Astrocyte (in vitro differentiated cells and primary cell): ENCODE measurements around the gene INSRR. TPM values are rescaled to one million over a fixed set of nuclear protein-coding genes. Genes with fewer than 3 reads are reported as not detected.

Experiments
- DNase-seq: peaks from one replicate; pipeline ENCODE4 v3.0.0-alpha.2; 2010; ENCODE audit warnings: low read depth
- FAIRE-seq: peaks from 2 replicates; lab custom pipeline; 2011; peaks lifted over from hg19 to GRCh38; lab: Jason Lieb, UNC
- H2AFZ ChIP-seq: 2 replicates; pipeline ENCODE4 v1.6.0; 2012; ENCODE audit warnings: low read depth, low read length, inconsistent platforms
- H3K27ac ChIP-seq: 2 replicates; pipeline ENCODE4 v1.5.1; 2011; ENCODE audit warnings: low read depth, low read length, inconsistent platforms
- H3K27me3 ChIP-seq: 2 replicates; pipeline ENCODE4 v1.6.0; 2011; ENCODE audit warnings: low read length, inconsistent platforms; ENCODE audit not compliant: insufficient read depth
- H3K36me3 ChIP-seq: 2 replicates; pipeline ENCODE4 v1.5.1; 2011; ENCODE audit warnings: low read length, inconsistent platforms; ENCODE audit not compliant: insufficient read depth
- H3K4me1 ChIP-seq: 2 replicates; pipeline ENCODE4 v1.5.1; 2011; ENCODE audit warnings: low read length, inconsistent platforms; ENCODE audit not compliant: insufficient read depth
- H3K4me2 ChIP-seq: 2 replicates; pipeline ENCODE4 v1.6.0; 2012; ENCODE audit warnings: low read length, inconsistent platforms
- H3K4me3 ChIP-seq: 2 replicates; pipeline ENCODE4 v1.5.1; 2011; ENCODE audit warnings: low read depth, mild to moderate bottlenecking, low read length, inconsistent platforms; ENCODE audit not compliant: insufficient read depth
- H3K79me2 ChIP-seq: 2 replicates; pipeline ENCODE4 v1.6.0; 2012; ENCODE audit warnings: mild to moderate bottlenecking, low read length, inconsistent platforms; ENCODE audit not compliant: insufficient read depth
- H3K9ac ChIP-seq: 2 replicates; pipeline ENCODE4 v1.6.0; 2012; ENCODE audit warnings: mild to moderate bottlenecking, low read length, inconsistent platforms
- H3K9me3 ChIP-seq: 2 replicates; pipeline ENCODE4 v1.5.1; 2012; ENCODE audit warnings: low read depth, mild to moderate bottlenecking, low read length, inconsistent platforms; ENCODE audit not compliant: insufficient read depth
- H4K20me1 ChIP-seq: 2 replicates; pipeline ENCODE4 v1.6.0; 2012; ENCODE audit warnings: low read length, inconsistent platforms; ENCODE audit not compliant: insufficient read depth
- H3K27ac Mint-ChIP-seq: one replicate; pipeline ENCODE4 v1.8.0; 2021; ENCODE audit warnings: mild to moderate bottlenecking, mixed read lengths; ENCODE audit not compliant: unreplicated experiment
- H3K27me3 Mint-ChIP-seq: one replicate; pipeline ENCODE4 v1.8.0; 2021; ENCODE audit warnings: low read depth, mixed read lengths; ENCODE audit not compliant: unreplicated experiment
- H3K36me3 Mint-ChIP-seq: one replicate; pipeline ENCODE4 v1.8.0; 2021; ENCODE audit warnings: low read depth, mixed read lengths; ENCODE audit not compliant: unreplicated experiment
- H3K4me1 Mint-ChIP-seq: one replicate; pipeline ENCODE4 v1.8.0; 2021; ENCODE audit warnings: low read depth, mixed read lengths; ENCODE audit not compliant: unreplicated experiment
- H3K4me3 Mint-ChIP-seq: one replicate; pipeline ENCODE4 v1.8.0; 2021; ENCODE audit warnings: mild to moderate bottlenecking, moderate library complexity, mixed read lengths; ENCODE audit not compliant: unreplicated experiment
- H3K9me3 Mint-ChIP-seq: one replicate; pipeline ENCODE4 v1.8.0; 2021; ENCODE audit warnings: mild to moderate bottlenecking, mixed read lengths; ENCODE audit not compliant: unreplicated experiment
- CTCF ChIP-seq: IDR thresholded peaks from 2 replicates; pipeline ENCODE4 v1.5.1; 2011; ENCODE audit warnings: low read depth, mild to moderate bottlenecking, inconsistent platforms, low read length, moderate library complexity; ENCODE audit not compliant: insufficient read depth
- EZH2 ChIP-seq: IDR thresholded peaks from 2 replicates; pipeline ENCODE4 v1.6.1; 2012; ENCODE audit warnings: mild to moderate bottlenecking, low read length, inconsistent platforms; ENCODE audit not compliant: insufficient read depth
- total RNA-seq: library from RNA; stranded (reverse); gene quantifications from 2 replicates; pipeline ENCODE4 v1.2.1, GENCODE V29; 2021

Gene INSRR
- total RNA-seq, 1 donor from 2014 or later: 0.05 TPM

GRCh38 chr1:156833603-156834002 lies 25.3 kb downstream of the INSRR start:
- Histone ChIP-seq H3K9me3 (no peaks in the 10 kb centered on the region), H3K4me2 (no peak overlapping the region), H3K9ac (no peak overlapping the region), H3K27me3 (peaks cover 63% of the 10 kb centered on the region), H3K27ac (no peak overlapping the region), H4K20me1 (peaks cover 5% of the 10 kb centered on the region), H2AFZ (no peak overlapping the region), H3K79me2 (no peaks in the 10 kb centered on the region), H3K4me1 (no peaks in the 10 kb centered on the region), H3K4me3 (no peak overlapping the region), H3K36me3 (no peaks in the 10 kb centered on the region)
- Mint-ChIP-seq H3K36me3 (peaks cover 5% of the 10 kb centered on the region), H3K27ac (no peak overlapping the region), H3K27me3 (peaks cover 88% of the 10 kb centered on the region), H3K4me3 (no peak overlapping the region), H3K4me1 (no peaks in the 10 kb centered on the region), H3K9me3 (no peaks in the 10 kb centered on the region)
- DNase-seq (no peak), FAIRE-seq (no peak)
- TF ChIP-seq EZH2 (no peak), CTCF (no peak)

GRCh38 chr1:156832434-156832833 lies 26.5 kb downstream of the INSRR start:
- Histone ChIP-seq H3K4me1 (no peaks in the 10 kb centered on the region), H3K4me3 (no peak overlapping the region), H3K79me2 (no peaks in the 10 kb centered on the region), H2AFZ (no peak overlapping the region), H4K20me1 (peaks cover 5% of the 10 kb centered on the region), H3K9ac (no peak overlapping the region), H3K4me2 (no peak overlapping the region), H3K27me3 (peaks cover 58% of the 10 kb centered on the region), H3K9me3 (no peaks in the 10 kb centered on the region), H3K36me3 (no peaks in the 10 kb centered on the region), H3K27ac (no peak overlapping the region)
- TF ChIP-seq EZH2 (no peak), CTCF (no peak)
- peaks cover 2% of the 10 kb centered on the region for H3K4me1 Mint-ChIP-seq
- peaks cover 83% of the 10 kb centered on the region for H3K27me3 Mint-ChIP-seq
- no peaks in the 10 kb centered on the region for H3K9me3 Mint-ChIP-seq
- H3K4me3 Mint-ChIP-seq: no peak overlapping the region
- no peak for DNase-seq
- FAIRE-seq: no peak
- H3K27ac Mint-ChIP-seq: no peak overlapping the region
- peaks cover 3% of the 10 kb centered on the region for H3K36me3 Mint-ChIP-seq

- Histone ChIP-seq H3K27ac (no peak overlapping the region), H3K9me3 (no peaks in the 10 kb centered on the region), H3K4me3 (no peak overlapping the region), H3K9ac (no peak overlapping the region), H3K79me2 (no peaks in the 10 kb centered on the region), H3K27me3 (peaks cover 30% of the 10 kb centered on the region), H3K4me1 (no peaks in the 10 kb centered on the region), H2AFZ (no peak overlapping the region), H4K20me1 (peaks cover 5% of the 10 kb centered on the region), H3K4me2 (no peak overlapping the region), H3K36me3 (no peaks in the 10 kb centered on the region)
- Mint-ChIP-seq H3K27ac (no peak overlapping the region), H3K36me3 (peaks cover 5% of the 10 kb centered on the region), H3K27me3 (peaks cover 54% of the 10 kb centered on the region), H3K9me3 (peaks cover 4% of the 10 kb centered on the region), H3K4me3 (no peak overlapping the region), H3K4me1 (peaks cover 2% of the 10 kb centered on the region)
- TF ChIP-seq CTCF: no peak
- no peak for TF ChIP-seq EZH2
- no peak for DNase-seq
- no peak for FAIRE-seq
Measured at GRCh38 chr1:156828400-156829124, 30.4 kb downstream of the INSRR start.
